Omental fat pad (tissue), 4 donors: ENCODE results near the gene PFDN1. TPM values are rescaled to one million over a fixed set of nuclear protein-coding genes. Genes with fewer than 3 reads are reported as not detected.
"Not testable (repeated sequence)": the region's sequence is repeated elsewhere in the genome, so short reads cannot be mapped to it uniquely, and the experiment has no call there.

Source experiments
- ATAC-seq: fragments of 150-250 bp; one replicate; pipeline ENCODE4 v1.9.1; 2016; ENCODE audit warnings: mild to moderate bottlenecking, moderate library complexity; ENCODE audit not compliant: low FRiP score
- DNase-seq: peaks from one replicate; pipeline ENCODE4 v3.0.0-alpha.2; 2019; ENCODE audit warnings: low spot score
- total RNA-seq, 4 donors: library from RNA; depleted of rRNA; stranded (reverse); fragments of >200 nt; gene quantifications; one replicate each; pipeline ENCODE4 v1.1.0, GENCODE V29; 2016
- TF ChIP-seq, protein P1 (sequence below), 3 donors: fragments of 450-650 bp; IDR thresholded peaks; one replicate each; pipeline ENCODE4 v1.5.1; 2016 to 2017; ENCODE audit warnings: antibody characterized with exemption in 3 of 3, mild to moderate bottlenecking in 3 of 3, moderate library complexity in 2 of 3

PFDN1 gene
- total RNA-seq, 4 donors from 2014 or later, result 54.1 to 110 (median 88.6) TPM

DNA sequence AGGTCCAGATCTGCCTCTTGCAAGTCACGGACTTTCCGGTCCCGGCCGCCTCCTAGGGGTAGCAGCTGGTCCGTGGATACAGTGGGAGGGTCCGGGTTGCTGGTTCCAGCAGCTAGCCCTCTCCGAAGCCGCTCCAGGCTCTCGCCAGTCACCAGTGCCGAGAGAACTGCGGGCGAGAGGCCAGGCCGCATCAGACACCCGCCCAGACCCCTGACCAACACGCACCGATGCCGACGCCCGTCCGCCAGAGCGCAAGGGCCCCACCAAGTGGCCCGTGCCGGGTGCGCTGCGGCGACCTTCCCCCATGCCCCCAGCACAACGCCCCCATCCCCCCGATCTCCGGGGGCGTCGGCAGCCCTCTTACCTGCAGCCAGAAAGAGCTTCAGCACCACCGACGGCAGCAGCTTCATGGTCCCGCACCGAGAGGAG is 43.0 kb upstream of the PFDN1 start:
- no peak for DNase-seq
- TF ChIP-seq, protein P1, sequence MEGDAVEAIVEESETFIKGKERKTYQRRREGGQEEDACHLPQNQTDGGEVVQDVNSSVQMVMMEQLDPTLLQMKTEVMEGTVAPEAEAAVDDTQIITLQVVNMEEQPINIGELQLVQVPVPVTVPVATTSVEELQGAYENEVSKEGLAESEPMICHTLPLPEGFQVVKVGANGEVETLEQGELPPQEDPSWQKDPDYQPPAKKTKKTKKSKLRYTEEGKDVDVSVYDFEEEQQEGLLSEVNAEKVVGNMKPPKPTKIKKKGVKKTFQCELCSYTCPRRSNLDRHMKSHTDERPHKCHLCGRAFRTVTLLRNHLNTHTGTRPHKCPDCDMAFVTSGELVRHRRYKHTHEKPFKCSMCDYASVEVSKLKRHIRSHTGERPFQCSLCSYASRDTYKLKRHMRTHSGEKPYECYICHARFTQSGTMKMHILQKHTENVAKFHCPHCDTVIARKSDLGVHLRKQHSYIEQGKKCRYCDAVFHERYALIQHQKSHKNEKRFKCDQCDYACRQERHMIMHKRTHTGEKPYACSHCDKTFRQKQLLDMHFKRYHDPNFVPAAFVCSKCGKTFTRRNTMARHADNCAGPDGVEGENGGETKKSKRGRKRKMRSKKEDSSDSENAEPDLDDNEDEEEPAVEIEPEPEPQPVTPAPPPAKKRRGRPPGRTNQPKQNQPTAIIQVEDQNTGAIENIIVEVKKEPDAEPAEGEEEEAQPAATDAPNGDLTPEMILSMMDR (IDR thresholded peaks at IDR 0.05), result no peak

DNA sequence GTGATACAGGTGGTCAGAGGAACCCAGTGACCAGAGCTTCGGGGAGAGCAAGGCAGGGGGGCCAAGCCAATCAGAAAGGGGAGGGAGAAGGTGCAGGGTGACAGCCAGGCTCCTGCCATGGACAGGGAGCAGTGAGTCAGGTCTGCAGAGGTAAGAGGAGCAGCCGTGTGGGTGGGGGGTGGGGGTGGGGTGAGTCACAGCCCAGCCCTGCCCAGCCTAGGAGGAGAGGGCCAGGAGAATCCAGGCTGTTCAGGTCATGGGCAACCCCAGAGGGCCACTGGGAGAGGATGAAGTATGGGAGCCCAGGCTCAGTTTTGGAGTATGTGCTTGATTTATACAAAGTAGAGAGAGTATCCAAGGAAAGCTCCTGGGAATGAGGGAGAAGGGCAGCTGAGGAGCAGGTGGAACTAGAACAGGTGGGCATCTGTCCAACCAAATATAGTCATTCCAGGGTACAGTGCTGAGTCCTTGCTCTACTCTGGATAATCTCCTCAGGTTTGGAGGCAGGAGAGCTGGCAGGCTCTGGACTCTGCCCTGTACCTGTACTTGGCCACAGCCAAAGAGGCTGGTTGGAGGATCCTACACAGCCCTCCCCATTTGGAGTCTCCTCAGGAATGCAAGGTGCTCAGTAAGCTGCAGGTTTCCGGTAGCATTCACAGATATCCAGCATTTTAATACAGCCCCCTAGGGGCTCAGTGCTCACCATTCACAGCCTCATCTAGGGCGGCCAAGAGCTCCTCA is 42.0 kb upstream of the PFDN1 start:
- TF ChIP-seq, protein P1 (IDR thresholded peaks at IDR 0.05), result no peak
- no peak for DNase-seq
- peak; percentile 22 for ATAC-seq

More for the DNA sequence above, 43.0 kb upstream of the PFDN1 start:
- peak; percentile 22 for ATAC-seq

- DNase-seq, ATAC-seq: not testable (repeated sequence)
Observed at GRCh38 chr5:140343849-140344248, 40.9 kb upstream of the PFDN1 start.

DNA sequence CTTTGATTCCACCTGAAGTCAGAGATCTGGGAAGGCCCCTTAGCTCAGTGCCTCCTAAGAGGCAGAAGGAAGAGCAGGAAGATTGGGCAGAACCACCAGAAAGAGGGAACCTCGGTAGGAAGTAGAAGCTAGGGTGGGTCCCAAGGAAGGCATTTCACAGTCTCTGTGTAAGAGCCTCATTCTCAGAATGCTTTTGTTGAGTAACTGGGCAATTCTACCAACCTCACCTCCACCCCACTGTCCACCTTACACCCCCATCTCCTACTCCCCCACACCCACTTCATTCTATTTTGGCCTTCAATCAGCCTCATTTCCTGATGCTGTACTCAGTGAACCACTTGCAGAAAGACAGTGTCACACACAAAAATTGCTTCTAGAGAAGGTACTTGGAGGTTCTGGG is 40.0 kb upstream of the PFDN1 start:
- no peak for ATAC-seq
- TF ChIP-seq, protein P1 (IDR thresholded peaks at IDR 0.05), result no peak
- DNase-seq, result no peak

DNA sequence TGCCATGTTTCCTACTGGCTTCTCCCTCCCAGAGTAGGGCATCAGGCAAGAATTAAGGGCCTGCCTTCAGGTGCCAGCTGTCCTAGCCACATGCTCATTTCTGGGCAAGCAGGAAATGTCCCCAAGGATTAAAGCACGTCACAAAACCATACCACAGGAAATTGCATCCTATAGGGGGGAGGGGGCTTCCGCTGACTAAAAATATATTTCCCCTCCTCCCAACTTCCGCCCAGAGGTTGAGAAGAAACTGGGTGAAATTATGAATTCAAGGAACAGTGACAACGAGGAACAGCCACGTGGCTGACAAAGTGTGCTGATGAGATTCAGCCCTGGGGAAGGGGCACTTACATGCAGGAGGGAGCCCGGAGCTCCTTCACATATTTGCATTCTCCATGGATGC is 39.4 kb upstream of the PFDN1 start:
- DNase-seq, result no peak
- TF ChIP-seq, protein P1 (IDR thresholded peaks at IDR 0.05), result no peak
- ATAC-seq, result no peak

DNA sequence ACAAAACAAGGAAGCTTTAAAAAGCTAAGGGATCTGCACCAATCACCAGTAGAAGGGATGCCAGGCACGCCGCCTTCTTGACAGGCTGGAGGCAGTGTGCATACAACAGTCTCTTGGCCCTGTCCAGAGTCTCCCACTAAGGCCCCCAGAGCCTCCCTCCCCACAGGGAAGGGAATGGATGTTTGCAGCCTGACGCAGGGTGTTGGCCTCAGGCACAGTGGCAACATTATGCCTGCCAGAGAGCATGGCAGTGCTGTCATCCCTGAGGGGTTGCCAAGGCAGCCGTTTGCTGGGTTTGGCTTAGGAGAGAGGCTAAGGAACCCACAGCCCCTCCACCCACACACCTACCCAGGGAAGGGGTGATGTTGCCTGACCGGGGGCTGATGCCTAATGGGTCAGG is 38.7 kb upstream of the PFDN1 start:
- TF ChIP-seq, protein P1 (IDR thresholded peaks at IDR 0.05), result no peak
- no peak for ATAC-seq

DNA sequence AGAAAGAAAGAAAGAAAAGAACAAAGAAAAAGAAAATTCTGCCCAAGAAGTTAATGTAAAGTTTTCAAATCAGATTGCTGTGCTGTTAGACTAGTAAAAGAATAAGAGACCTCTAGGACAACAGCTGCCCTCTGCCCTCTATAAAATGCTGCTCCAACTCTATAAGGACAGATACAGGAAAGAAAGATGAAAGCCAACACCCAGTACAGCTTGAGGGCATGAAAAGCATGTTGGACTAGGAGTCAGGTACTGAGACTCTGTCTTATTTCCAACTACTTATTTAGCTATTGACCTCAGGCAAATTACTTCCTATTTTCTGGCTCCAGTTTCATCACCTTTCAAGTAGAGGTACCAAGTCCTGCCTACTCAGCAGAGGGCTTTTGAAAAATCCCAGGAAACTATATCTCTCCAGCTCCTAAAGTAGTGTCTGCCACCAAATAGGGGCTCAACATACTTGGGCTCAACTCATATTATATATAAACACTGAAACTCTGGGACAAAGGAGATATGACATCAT is 37.8 kb upstream of the PFDN1 start:
- TF ChIP-seq, protein P1 (IDR thresholded peaks at IDR 0.05), result no peak
- DNase-seq (no peak), ATAC-seq (no peak)

More for the DNA sequence above, 38.7 kb upstream of the PFDN1 start:
- DNase-seq, result no peak
